Spleen (tissue), 13 donors: ENCODE measurements around the gene RBAK. TPM values are rescaled to one million over a fixed set of nuclear protein-coding genes. Genes with fewer than 3 reads are reported as not detected.
A peak's percentile ranks its signal among the peaks of the same experiment; 100 is the strongest.

Experiments used
- DNase-seq: peaks from one replicate; pipeline ENCODE4 v3.0.0-alpha.2; 2020
- H3K27ac ChIP-seq, 8 donors: fragments of 200-600 bp; sonication (generic) in 7 of 8; 1 replicate in 4 of 8; 2 replicates in 4 of 8; pipeline versions ENCODE4 v1.5.0 to v1.8.0; 2016 to 2021; ENCODE audit warnings: inconsistent platforms in 4 of 8, mild to moderate bottlenecking in 4 of 8, moderate library complexity in 1 of 8
- H3K27me3 ChIP-seq, 7 donors: fragments of 200-600 bp; sonication (generic) in 6 of 7; replicated peaks in 1 of 7; 1 replicate in 4 of 7; 2 replicates in 3 of 7; pipeline versions ENCODE4 v1.5.0 to v1.8.0; 2016 to 2021; ENCODE audit warnings: inconsistent platforms in 3 of 7, mild to moderate bottlenecking in 1 of 7
- H3K36me3 ChIP-seq, 6 donors: fragments of 200-600 bp; sonication (generic) in 5 of 6; 1 replicate in 4 of 6; 2 replicates in 2 of 6; pipeline versions ENCODE4 v1.5.0 to v1.8.0; 2016 to 2021; ENCODE audit warnings: inconsistent platforms in 2 of 6
- H3K4me1 ChIP-seq, 6 donors: fragments of 200-600 bp; sonication (generic) in 5 of 6; 1 replicate in 3 of 6; 2 replicates in 3 of 6; pipeline versions ENCODE4 v1.5.0 to v1.8.0; 2016 to 2021; ENCODE audit warnings: inconsistent platforms in 3 of 6
- H3K4me3 ChIP-seq, 8 donors: fragments of 200-600 bp; sonication (generic) in 7 of 8; 1 replicate in 4 of 8; 2 replicates in 4 of 8; pipeline versions ENCODE4 v1.5.0 to v1.8.0; 2016 to 2021; ENCODE audit warnings: inconsistent platforms in 4 of 8, mild to moderate bottlenecking in 4 of 8, moderate library complexity in 2 of 8
- H3K9me3 ChIP-seq, 8 donors: fragments of 200-600 bp; sonication (generic) in 7 of 8; 1 replicate in 4 of 8; 2 replicates in 4 of 8; pipeline versions ENCODE4 v1.5.0 to v1.8.0; 2016 to 2021; ENCODE audit warnings: inconsistent platforms in 4 of 8
- CTCF ChIP-seq, 11 experiments: fragments of 200-600 bp in 7 of 11; fragments of 450-650 bp in 4 of 11; sonication (generic) in 4 of 11; IDR thresholded peaks in 8 of 11; conservative IDR thresholded peaks in 3 of 11; 1 replicate in 7 of 11; 2 replicates in 4 of 11; pipeline versions ENCODE4 v1.4.0 to v1.8.0; 2016 to 2021; ENCODE audit warnings: antibody characterized with exemption in 11 of 11, inconsistent platforms in 4 of 11, mild to moderate bottlenecking in 1 of 11
- POLR2A ChIP-seq, 3 donors: fragments of 450-650 bp; IDR thresholded peaks; one replicate each; pipeline ENCODE4 v1.5.1; 2017; ENCODE audit warnings: antibody characterized with exemption in 3 of 3, mild to moderate bottlenecking in 1 of 3
- POLR2AphosphoS5 ChIP-seq, 3 donors: sonication (generic); formaldehyde crosslinking; IDR thresholded peaks; one replicate each; pipeline ENCODE4 v1.5.1; 2017; ENCODE audit warnings: antibody characterized with exemption in 3 of 3
- WGBS, 5 donors: extraction: QIAGEN DNeasy Blood & Tissue Kit in 3 of 5; methylation state at CpG; one replicate each; pipeline versions ENCODE4 v1.1.5 to v1.1.7; 2013 to 2018; 5-methylcytosine and 5-hydroxymethylcytosine counted together
- intact Hi-C: fragments of 100-400 bp; cut with DNase I; formaldehyde crosslinking; loops from one replicate; pipeline ENCODE4 v1.15.0; 2023; ENCODE audit warnings: low total_unique reads
- long read RNA-seq, 2 donors: transcript quantifications; one replicate each; lab custom pipeline, GENCODE V29; 2026
- polyA plus RNA-seq, 3 donors: library from polyadenylated mRNA; stranded (reverse); fragments of 200-250 nt; gene quantifications; one replicate each; pipeline ENCODE4 v1.2.1, GENCODE V29; 2013
- total RNA-seq, 7 donors: library from RNA; depleted of rRNA in 3 of 7; stranded (reverse); fragments of >200 nt in 3 of 7; fragmentation: NEBNext Ultra II Directional in 4 of 7; extraction: Animal tissue kit (Norgen Biotek cat#: 25700) in 4 of 7; gene quantifications; one replicate each; pipeline versions ENCODE4 v1.1.0 to v1.2.1, GENCODE V29; 2016 to 2021
- donor health status: healthy with polysubstance abuse.
- donor health status: DM: no; HTN: no; CAD: no; lungs with moderate emphysema.
- donor health status: DM: no; HTN: no; CAD: no.
- donor health status: Bipolar disorder and iron deficiency.
- donor health status: healthy.
- donor health status: DM: no; HTN: no; CAD: no.
- donor health status: DM: yes; HTN: yes; CAD: no.

Gene RBAK
- 10 to 100 TPM; 11.8 to 17.1 (median 13.3) TPM for total RNA-seq
- 1 to 10 TPM; 3.3 to 3.7 (median 3.6) TPM for polyA plus RNA-seq
- long read RNA-seq, donor 1, full-length matches to known transcripts: 2 of 2 reads
- long read RNA-seq, donor 1, partial matches to known transcripts: 0 of 2 reads
- long read RNA-seq, donor 1, other reads (novel, unspliced or antisense): 0 of 2 reads
- long read RNA-seq, donor 2, full-length matches to known transcripts: 3 of 3 reads
- long read RNA-seq, donor 2, partial matches to known transcripts: 0 of 3 reads
- long read RNA-seq, donor 2, other reads (novel, unspliced or antisense): 0 of 3 reads

- Histone ChIP-seq H3K27ac (peak within 1 kb of the TSS; percentile 84 to 93 (median 90)), H3K36me3 (peaks cover 0 to 28% (median 21%) of the 10 kb centered on the region in 6 donors), H3K4me1 (peaks cover 0 to 33% (median 7%) of the 10 kb centered on the region in 6 donors), H3K27me3 (no peaks in the 10 kb centered on the region), H3K9me3 (peaks cover 0 to 10% (median 8%) of the 10 kb centered on the region in 8 donors), H3K4me3 (peak within 1 kb of the TSS; percentile 64 to 96 (median 80))
- TF ChIP-seq CTCF (IDR thresholded peaks at IDR 0.05 in 8 of 11, conservative IDR thresholded peaks at IDR 0.05 in 3 of 11) (no peak), POLR2AphosphoS5 (IDR thresholded peaks at IDR 0.05) (peak; percentile 90 to 92 (median 91)), POLR2A (IDR thresholded peaks at IDR 0.05) (no peak)
- WGBS, 5 donors: 0 to 1% (median 1%) methylated on average over 33 to 69 of the region's 69 CpGs
- DNase-seq: peak; percentile 98
- intact Hi-C loops: no loop called here
These were observed at the start of gene RBAK for GRCh38 chr7:5045558-5046396. Gene RBAK (plus strand): TSS chr7:5045860. CDS start chr7:5048077, 2,217 bp downstream.

- Histone ChIP-seq H3K27me3 (no peaks in the 10 kb centered on the region), H3K4me3 (no peak overlapping the region), H3K27ac (no peak overlapping the region), H3K36me3 (peaks cover 0 to 100% (median 62%) of the 10 kb centered on the region in 6 donors), H3K4me1 (no peaks in the 10 kb centered on the region), H3K9me3 (no peaks in the 10 kb centered on the region)
- DNase-seq: no peak
- TF ChIP-seq CTCF (IDR thresholded peaks at IDR 0.05 in 8 of 11, conservative IDR thresholded peaks at IDR 0.05 in 3 of 11): no peak
- no peak for TF ChIP-seq POLR2A (IDR thresholded peaks at IDR 0.05)
- no peak for TF ChIP-seq POLR2AphosphoS5 (IDR thresholded peaks at IDR 0.05)
- intact Hi-C loops: no loop called here
- 91 to 96% (median 94%) methylated on average over 4 to 7 of the region's 7 CpGs for WGBS, 5 donors
These were observed 48.9 kb upstream of the RBAK start for GRCh38 chr7:4996696-4997222.

- intact Hi-C loops: no loop called here
- no peak overlapping the region for H3K27ac ChIP-seq
- H3K36me3 ChIP-seq: peaks cover 0 to 99% (median 52%) of the 10 kb centered on the region in 6 donors
- TF ChIP-seq POLR2AphosphoS5 (IDR thresholded peaks at IDR 0.05) (no peak), CTCF (IDR thresholded peaks at IDR 0.05 in 8 of 11, conservative IDR thresholded peaks at IDR 0.05 in 3 of 11) (no peak), POLR2A (IDR thresholded peaks at IDR 0.05) (no peak)
- H3K4me3 ChIP-seq: no peak overlapping the region
- H3K27me3 ChIP-seq: no peaks in the 10 kb centered on the region
- H3K4me1 ChIP-seq: no peaks in the 10 kb centered on the region
- DNase-seq: no peak
- WGBS, 5 donors: 87 to 94% (median 92%) methylated on average over 3 of the region's 3 CpGs
- H3K9me3 ChIP-seq: no peaks in the 10 kb centered on the region
These were observed 47.4 kb upstream of the RBAK start for GRCh38 chr7:4998244-4998643.
